ENCODE data around the gene ZBTB2.
"Not testable (repeated sequence)": the region's sequence is repeated elsewhere in the genome, so short reads cannot be mapped to it uniquely, and the experiment has no call there.

The ZBTB2 gene

GRCh38 chr6:151351731-151352130, 39.6 kb downstream of the ZBTB2 start:
- no peaks in the 10 kb centered on the region for H3K9me3 Mint-ChIP-seq

GRCh38 chr6:151351146-151351700, 40.1 kb downstream of the ZBTB2 start:
- ATAC-seq (replicated peaks) (no peak), DNase-seq (no peak)
- H3K4me1 Mint-ChIP-seq (ENCODE audit: low read depth in 2 of 2) = no peaks in the 10 kb centered on the region
- no peaks in the 10 kb centered on the region for H3K36me3 Mint-ChIP-seq (ENCODE audit: insufficient read depth)
- H3K9me3 Mint-ChIP-seq = no peaks in the 10 kb centered on the region
- no peak overlapping the region for H3K27ac Mint-ChIP-seq
- H3K4me3 Mint-ChIP-seq = no peak overlapping the region
- H3K27me3 Mint-ChIP-seq = no peaks in the 10 kb centered on the region

More at GRCh38 chr6:151351731-151352130, 39.6 kb downstream of the ZBTB2 start:
- no peaks in the 10 kb centered on the region for H3K4me1 Mint-ChIP-seq (ENCODE audit: low read depth in 2 of 2)
- no peak overlapping the region for H3K27ac Mint-ChIP-seq
- no peak overlapping the region for H3K4me3 Mint-ChIP-seq
- DNase-seq = no peak
- no peaks in the 10 kb centered on the region for H3K27me3 Mint-ChIP-seq
- no peak for ATAC-seq (replicated peaks)
- H3K36me3 Mint-ChIP-seq (ENCODE audit: insufficient read depth) = no peaks in the 10 kb centered on the region

GRCh38 chr6:151350442-151351145, 40.8 kb downstream of the ZBTB2 start:
- no peaks in the 10 kb centered on the region for H3K36me3 Mint-ChIP-seq (ENCODE audit: insufficient read depth)
- H3K9me3 Mint-ChIP-seq = no peaks in the 10 kb centered on the region
- no peaks in the 10 kb centered on the region for H3K27me3 Mint-ChIP-seq
- DNase-seq (no peak), ATAC-seq (replicated peaks) (no peak)
- H3K4me3 Mint-ChIP-seq = no peak overlapping the region
- H3K27ac Mint-ChIP-seq = no peak overlapping the region
- H3K4me1 Mint-ChIP-seq (ENCODE audit: low read depth in 2 of 2) = no peaks in the 10 kb centered on the region

GRCh38 chr6:151349651-151350270, 41.6 kb downstream of the ZBTB2 start:
- Mint-ChIP-seq H3K36me3 (ENCODE audit: insufficient read depth) (no peaks in the 10 kb centered on the region), H3K27ac (no peak overlapping the region), H3K4me3 (no peak overlapping the region), H3K4me1 (ENCODE audit: low read depth in 2 of 2) (no peaks in the 10 kb centered on the region), H3K9me3 (no peaks in the 10 kb centered on the region), H3K27me3 (no peaks in the 10 kb centered on the region)
- ATAC-seq (replicated peaks) (no peak), DNase-seq (no peak)

DNA sequence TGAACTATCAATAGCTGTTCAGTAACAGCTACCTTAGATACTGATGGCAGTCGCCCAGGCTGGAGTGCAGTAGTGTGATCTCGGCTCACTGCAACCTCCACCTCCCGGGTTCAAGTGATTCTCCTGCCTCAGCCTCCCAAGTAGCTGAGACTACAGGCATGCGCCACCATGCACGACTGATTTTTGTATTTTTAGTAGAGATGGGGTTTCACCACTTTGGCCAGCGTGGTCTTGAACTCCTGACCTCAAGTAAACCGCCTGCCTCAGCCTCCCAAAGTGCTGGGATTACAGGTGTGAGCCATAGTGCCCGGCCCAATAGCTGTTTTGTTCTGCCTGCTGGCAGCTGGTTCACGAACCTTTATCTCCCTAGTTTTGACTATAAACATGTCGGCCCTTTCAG, 48.6 kb downstream of the ZBTB2 start:
- peaks cover 0 to 16% of the 10 kb centered on the region in 2 donors for H3K27me3 Mint-ChIP-seq
- ATAC-seq (replicated peaks); H3K4me3 Mint-ChIP-seq; H3K9me3 Mint-ChIP-seq; H3K36me3 Mint-ChIP-seq (ENCODE audit: insufficient read depth); H3K4me1 Mint-ChIP-seq (ENCODE audit: low read depth in 2 of 2); DNase-seq; H3K27ac Mint-ChIP-seq: not testable (repeated sequence)

DNA sequence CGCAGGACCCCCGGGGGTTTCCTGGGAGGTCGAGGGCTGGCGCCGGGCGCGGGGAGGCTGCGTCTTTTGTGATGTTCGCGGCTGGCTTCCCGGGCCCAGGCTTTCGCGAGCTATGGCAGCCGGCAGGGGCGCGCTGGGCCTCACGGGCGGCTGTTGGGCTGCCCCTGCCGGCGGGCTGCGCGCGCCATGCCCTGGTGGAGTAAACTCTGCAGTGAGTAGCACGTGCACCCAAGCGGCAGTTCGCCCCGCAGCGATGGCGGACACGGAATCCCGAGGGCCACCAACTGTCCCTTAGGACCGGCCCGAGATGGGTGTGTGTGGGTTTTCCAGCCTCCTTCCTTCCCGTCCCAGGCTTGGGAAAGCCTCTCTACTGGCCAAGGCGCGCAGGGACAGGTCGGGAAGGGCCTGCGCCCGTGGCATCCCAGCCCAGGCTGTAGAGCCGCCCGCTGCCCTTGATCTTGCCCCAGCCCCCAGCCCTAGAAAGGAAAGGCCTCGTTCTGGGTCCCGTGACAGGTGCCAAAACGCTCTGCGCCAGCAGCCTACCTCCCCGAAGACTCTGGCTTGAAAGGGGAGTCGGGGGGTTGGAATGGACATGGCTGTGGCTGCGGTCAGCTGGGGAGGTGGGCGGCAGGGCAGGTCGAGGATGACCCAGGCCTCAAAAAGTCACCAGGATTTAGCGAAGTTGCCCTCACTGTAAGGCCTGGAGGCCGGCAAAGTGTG, 49.7 kb downstream of the ZBTB2 start:
- H3K4me3 Mint-ChIP-seq = no peak overlapping the region
- peaks cover 0 to 16% of the 10 kb centered on the region in 2 donors for H3K27me3 Mint-ChIP-seq
- H3K27ac Mint-ChIP-seq = no peak overlapping the region
- H3K4me1 Mint-ChIP-seq (ENCODE audit: low read depth in 2 of 2) = peaks cover 0 to 2% of the 10 kb centered on the region in 2 donors
- H3K36me3 Mint-ChIP-seq (ENCODE audit: insufficient read depth) = no peaks in the 10 kb centered on the region
- DNase-seq = no peak
- ATAC-seq (replicated peaks) = no peak
- no peaks in the 10 kb centered on the region for H3K9me3 Mint-ChIP-seq

DNA sequence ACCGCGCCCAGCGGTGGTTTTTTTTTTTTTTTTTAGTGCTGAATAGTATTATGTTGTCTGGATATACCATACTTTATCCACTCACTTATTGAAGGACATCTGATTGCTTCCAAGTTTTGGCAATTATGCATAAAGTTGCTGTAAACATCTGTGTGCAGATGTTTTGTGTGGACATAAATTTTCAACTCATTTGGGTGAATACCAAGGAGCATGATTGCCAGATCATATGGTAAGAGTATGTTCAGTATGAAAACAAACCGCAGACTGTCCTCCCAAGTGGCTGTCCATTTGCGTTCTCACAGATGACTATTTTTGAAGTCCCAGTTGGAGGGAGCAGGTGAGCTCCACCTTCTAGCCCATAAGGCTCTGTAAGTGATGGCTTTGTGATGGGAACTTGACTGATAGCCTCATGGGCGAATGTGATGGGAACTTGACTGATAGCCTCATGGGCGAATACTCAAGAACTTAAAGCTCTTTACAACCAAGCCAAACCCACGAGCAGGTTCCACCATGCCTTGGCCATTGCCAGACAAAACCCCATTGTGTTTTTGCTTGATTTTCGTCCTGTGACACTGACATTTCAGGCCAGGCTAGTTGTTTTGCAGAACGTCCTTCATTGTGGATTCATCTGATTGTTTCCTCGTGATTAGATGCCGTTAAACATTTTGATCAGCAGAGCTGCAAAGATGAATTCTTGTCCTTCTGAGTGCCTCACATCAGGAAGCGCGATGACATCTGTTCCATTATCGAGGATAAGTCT, 51.0 kb downstream of the ZBTB2 start:
- no peak overlapping the region for H3K4me3 Mint-ChIP-seq
- no peak overlapping the region for H3K27ac Mint-ChIP-seq
- no peaks in the 10 kb centered on the region for H3K36me3 Mint-ChIP-seq (ENCODE audit: insufficient read depth)
- H3K4me1 Mint-ChIP-seq (ENCODE audit: low read depth in 2 of 2) = peaks cover 0 to 2% of the 10 kb centered on the region in 2 donors
- H3K9me3 Mint-ChIP-seq = no peaks in the 10 kb centered on the region
- DNase-seq (no peak), ATAC-seq (replicated peaks) (no peak)
- H3K27me3 Mint-ChIP-seq = peaks cover 0 to 16% of the 10 kb centered on the region in 2 donors

DNA sequence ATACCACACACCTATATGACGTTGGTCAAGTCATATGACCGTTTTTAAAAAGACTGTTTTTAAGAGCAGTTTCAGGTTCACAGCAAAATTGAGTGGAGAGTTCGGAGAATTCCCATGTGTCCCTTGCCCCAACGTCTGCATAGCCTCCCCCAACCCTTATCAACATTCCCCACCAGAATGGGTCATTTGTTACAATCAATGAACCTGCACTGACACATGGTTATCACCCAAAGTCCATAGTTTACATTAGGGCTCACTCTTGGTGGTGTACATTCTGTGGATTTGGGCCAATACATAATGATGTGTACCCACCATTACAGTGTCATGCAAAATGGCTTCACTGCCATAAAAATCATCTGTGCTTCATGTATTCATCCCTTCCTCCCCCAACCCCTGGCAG, 52.0 kb downstream of the ZBTB2 start:
- H3K4me3 Mint-ChIP-seq = no peak overlapping the region
- no peak for DNase-seq
- peaks cover 0 to 16% of the 10 kb centered on the region in 2 donors for H3K27me3 Mint-ChIP-seq
- H3K9me3 Mint-ChIP-seq = no peaks in the 10 kb centered on the region
- H3K4me1 Mint-ChIP-seq (ENCODE audit: low read depth in 2 of 2) = peaks cover 5% of the 10 kb centered on the region in 2 donors
- no peaks in the 10 kb centered on the region for H3K36me3 Mint-ChIP-seq (ENCODE audit: insufficient read depth)
- no peak for ATAC-seq (replicated peaks)
- no peak overlapping the region for H3K27ac Mint-ChIP-seq

DNA sequence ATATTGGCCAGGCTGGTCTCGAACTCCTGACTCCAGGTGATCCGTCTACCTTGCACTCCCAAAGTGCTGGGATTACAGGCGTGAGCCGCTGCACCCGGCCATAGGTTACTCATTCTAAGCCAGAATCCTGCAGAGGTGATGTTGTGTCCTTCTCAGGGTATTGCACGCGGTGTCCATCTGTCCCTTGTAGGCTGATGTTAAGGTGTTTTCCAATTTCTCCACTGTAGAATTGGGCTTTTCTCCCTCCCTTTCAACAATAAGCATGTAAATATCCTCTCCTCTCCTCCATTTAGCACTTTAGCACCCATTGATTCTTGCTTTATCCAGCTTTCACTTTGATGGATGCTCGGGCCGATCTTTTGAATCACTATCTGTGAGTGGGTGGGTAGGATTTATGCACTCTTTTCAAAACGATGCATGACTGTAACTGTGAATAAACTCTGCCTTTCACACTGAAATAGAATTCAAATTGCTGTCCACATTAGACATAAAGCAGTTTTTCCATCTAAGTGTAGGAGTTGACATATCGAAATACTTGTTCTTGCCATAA, 52.6 kb downstream of the ZBTB2 start:
- ATAC-seq (replicated peaks) (no peak), DNase-seq (no peak)
- H3K27ac Mint-ChIP-seq = no peak overlapping the region
- no peak overlapping the region for H3K4me3 Mint-ChIP-seq
- peaks cover 5% of the 10 kb centered on the region in 2 donors for H3K4me1 Mint-ChIP-seq (ENCODE audit: low read depth in 2 of 2)
- peaks cover 0 to 20% of the 10 kb centered on the region in 2 donors for H3K27me3 Mint-ChIP-seq
- H3K9me3 Mint-ChIP-seq = no peaks in the 10 kb centered on the region
- peaks cover 2% of the 10 kb centered on the region for H3K36me3 Mint-ChIP-seq (ENCODE audit: insufficient read depth)

DNA sequence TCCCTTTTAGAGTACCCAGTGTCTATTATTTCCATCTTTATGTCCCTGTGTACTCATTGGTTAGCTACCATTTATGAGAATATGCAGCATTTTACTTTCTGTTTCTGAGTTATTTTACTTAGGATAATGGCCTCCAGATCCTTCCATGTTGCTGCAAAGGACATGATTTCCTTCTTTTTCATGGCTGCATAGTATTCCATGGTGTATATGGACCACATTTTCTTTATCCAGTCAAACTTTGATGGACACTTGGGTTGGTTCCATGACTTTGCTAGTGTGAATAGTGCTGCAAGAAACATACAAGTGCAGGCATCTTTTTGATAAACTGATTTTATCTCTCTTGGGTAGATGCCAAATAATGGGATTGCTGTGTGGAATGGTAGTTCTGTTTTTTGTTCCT, 55.4 kb downstream of the ZBTB2 start:
- no peak for DNase-seq

DNA sequence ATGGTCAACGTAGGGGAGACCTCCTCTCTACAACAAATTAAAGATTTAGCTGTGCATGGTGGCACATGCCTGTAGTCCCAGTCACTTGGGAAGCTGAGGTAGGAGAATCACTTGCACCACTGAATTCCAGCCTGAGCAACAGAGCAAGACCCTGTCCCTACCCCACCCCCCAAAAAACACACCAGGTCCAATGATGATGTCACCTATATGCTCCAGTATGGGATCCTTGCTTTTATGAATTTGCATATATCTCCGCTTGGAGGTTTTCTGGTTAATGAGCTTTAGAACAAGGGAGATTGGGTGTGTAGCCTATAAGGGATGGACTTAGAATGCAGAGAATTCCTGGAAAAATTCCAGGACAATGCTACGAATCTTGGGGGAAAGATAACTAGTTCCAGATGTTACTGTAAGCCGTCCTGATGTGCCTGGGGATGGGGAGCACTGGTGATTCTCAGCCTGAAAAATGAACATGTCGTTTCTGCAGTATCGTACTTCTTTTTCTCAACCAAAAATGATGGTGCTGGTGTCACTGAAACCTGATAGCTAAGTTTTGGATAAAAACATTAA, 61.1 kb downstream of the ZBTB2 start:
- Mint-ChIP-seq H3K27me3 (peaks cover 48 to 63% of the 10 kb centered on the region in 2 donors), H3K4me3 (no peak overlapping the region), H3K27ac (no peak overlapping the region), H3K9me3 (no peaks in the 10 kb centered on the region), H3K36me3 (ENCODE audit: insufficient read depth) (peaks cover 3% of the 10 kb centered on the region), H3K4me1 (ENCODE audit: low read depth in 2 of 2) (peaks cover 9 to 12% of the 10 kb centered on the region in 2 donors)
- no peak for DNase-seq
- no peak for ATAC-seq (replicated peaks)

More for the DNA sequence above, 55.4 kb downstream of the ZBTB2 start:
- Mint-ChIP-seq H3K27me3 (peaks cover 6 to 32% of the 10 kb centered on the region in 2 donors), H3K36me3 (ENCODE audit: insufficient read depth) (peaks cover 3% of the 10 kb centered on the region), H3K27ac (no peak overlapping the region), H3K9me3 (no peaks in the 10 kb centered on the region), H3K4me3 (no peak overlapping the region), H3K4me1 (ENCODE audit: low read depth in 2 of 2) (peaks cover 5% of the 10 kb centered on the region in 2 donors)
- ATAC-seq (replicated peaks) = no peak

DNA sequence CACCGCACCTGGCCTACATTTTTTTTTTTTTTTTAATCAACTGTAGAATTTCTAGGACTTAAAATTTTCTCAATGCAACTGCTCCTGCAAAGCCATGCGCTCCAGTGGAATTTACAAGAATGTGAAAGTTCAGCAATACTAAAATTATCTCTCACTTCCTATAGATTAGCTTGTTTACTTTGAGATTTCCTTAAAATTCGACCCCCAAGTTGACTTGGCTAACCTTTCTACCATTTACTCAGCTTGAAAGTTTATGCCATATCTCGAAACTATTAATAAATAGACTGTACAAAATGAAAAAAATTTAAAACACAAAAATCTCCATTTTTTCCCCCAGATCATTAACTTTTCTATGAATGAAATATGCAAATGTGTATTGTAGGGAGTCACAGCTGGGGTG, 64.3 kb downstream of the ZBTB2 start:
- ATAC-seq (replicated peaks) (no peak), DNase-seq (no peak)
- peaks cover 62 to 79% of the 10 kb centered on the region in 2 donors for H3K27me3 Mint-ChIP-seq
- no peaks in the 10 kb centered on the region for H3K9me3 Mint-ChIP-seq
- no peak overlapping the region for H3K27ac Mint-ChIP-seq
- H3K36me3 Mint-ChIP-seq (ENCODE audit: insufficient read depth) = no peaks in the 10 kb centered on the region
- H3K4me3 Mint-ChIP-seq = no peak overlapping the region
- peaks cover 10 to 17% of the 10 kb centered on the region in 2 donors for H3K4me1 Mint-ChIP-seq (ENCODE audit: low read depth in 2 of 2)
